Fibroblast of lung (primary cell): ENCODE results near the gene RNF212. TPM values are rescaled to one million over a fixed set of nuclear protein-coding genes. Genes with fewer than 3 reads are reported as not detected.

ENCODE experiments used
- DNase-seq, 2 donors: peaks; one replicate each; pipeline versions ENCODE4 v3.0.0 to v3.0.0-alpha.2; 2010; ENCODE audit warnings: low read depth in 2 of 2
- H2AFZ ChIP-seq: 2 replicates; pipeline ENCODE4 v1.5.1; 2012; ENCODE audit warnings: low read length, control low read depth, inconsistent platforms
- H3K27ac ChIP-seq: 2 replicates; pipeline ENCODE4 v1.5.1; 2011; ENCODE audit warnings: low read length, control low read depth; ENCODE audit not compliant: insufficient read depth
- H3K27me3 ChIP-seq: 2 replicates; pipeline ENCODE4 v1.5.1; 2011; ENCODE audit warnings: mild to moderate bottlenecking, low read length; ENCODE audit not compliant: control insufficient read depth, insufficient read depth
- H3K36me3 ChIP-seq: 2 replicates; pipeline ENCODE4 v1.5.1; 2011; ENCODE audit warnings: low read length; ENCODE audit not compliant: control insufficient read depth, insufficient read depth
- H3K4me1 ChIP-seq: 2 replicates; pipeline ENCODE4 v1.5.1; 2011; ENCODE audit warnings: low read length; ENCODE audit not compliant: control insufficient read depth, insufficient read depth; ENCODE audit errors: extremely low read depth
- H3K4me2 ChIP-seq: 2 replicates; pipeline ENCODE4 v1.5.1; 2011; ENCODE audit warnings: low read length, control low read depth; ENCODE audit not compliant: insufficient read depth; ENCODE audit errors: extremely low read depth
- H3K4me3 ChIP-seq, 4 experiments: fragments of 200-600 bp in 1 of 4; sonication (generic) in 1 of 4; replicated peaks in 1 of 4; 2 replicates each; pipeline ENCODE4 v1.5.1; 2011 to 2016; ENCODE audit warnings: low read length in 4 of 4, low read depth in 3 of 4, mild to moderate bottlenecking in 3 of 4, control low read depth in 2 of 4, inconsistent platforms in 1 of 4, mixed read lengths in 1 of 4; ENCODE audit not compliant: insufficient read depth in 1 of 4; ENCODE audit errors: control extremely low read depth in 1 of 4
- H3K79me2 ChIP-seq: 2 replicates; pipeline ENCODE4 v1.5.1; 2012; ENCODE audit warnings: mild to moderate bottlenecking, low read length, inconsistent platforms; ENCODE audit not compliant: control insufficient read depth, insufficient read depth
- H3K9ac ChIP-seq: 2 replicates; pipeline ENCODE4 v1.5.1; 2011; ENCODE audit warnings: mild to moderate bottlenecking, low read length, control low read depth; ENCODE audit not compliant: insufficient read depth
- H3K9me3 ChIP-seq: 2 replicates; pipeline ENCODE4 v1.5.1; 2012; ENCODE audit warnings: low read depth, low read length; ENCODE audit not compliant: control insufficient read depth, insufficient read depth
- H4K20me1 ChIP-seq: 2 replicates; pipeline ENCODE4 v1.5.1; 2011; ENCODE audit warnings: low read length; ENCODE audit not compliant: control insufficient read depth, insufficient read depth; ENCODE audit errors: extremely low read depth
- EZH2 ChIP-seq: IDR thresholded peaks from 2 replicates; pipeline ENCODE4 v1.5.1; 2012; ENCODE audit warnings: low read length, control low read depth, mild to moderate bottlenecking; ENCODE audit errors: missing control alignments
- polyA plus RNA-seq, 2 donors: library from polyadenylated mRNA; depleted of rRNA in 1 of 2; stranded (reverse) in 1 of 2; unstranded in 1 of 2; fragments of >200 nt; gene quantifications; 2 replicates each; pipeline ENCODE4 v1.2.1, GENCODE V29; 2011 to 2012; ENCODE audit warnings: missing spikeins in 1 of 2
- total RNA-seq: library from RNA; depleted of rRNA; stranded (reverse); fragments of >200 nt; gene quantifications from 2 replicates; pipeline ENCODE4 v1.2.1, GENCODE V29; 2014
- TF ChIP-seq, protein P1 (sequence below), 2 donors: IDR thresholded peaks in 1 of 2; conservative IDR thresholded peaks in 1 of 2; 1 replicate in 1 of 2; 2 replicates in 1 of 2; pipeline ENCODE4 v1.5.1; 2011 to 2012; ENCODE audit warnings: low read length in 2 of 2, control low read depth in 1 of 2, inconsistent platforms in 1 of 2, low read depth in 1 of 2, mild to moderate bottlenecking in 1 of 2

Gene RNF212
- total and polyA plus RNA-seq, 2 donors (not counting 1 experiment from before 2014, with no cell fraction given): 0.66 to 1.6 TPM

GRCh38 chr4:1137063-1137776 lies 23.9 kb upstream of the RNF212 start:
- Histone ChIP-seq H2AFZ (no peak overlapping the region), H3K36me3 (no peaks in the 10 kb centered on the region), H3K9ac (no peak overlapping the region), H3K4me1 (no peaks in the 10 kb centered on the region), H3K27me3 (peaks cover 3% of the 10 kb centered on the region), H3K27ac (no peak overlapping the region), H3K4me3 (no peak overlapping the region), H3K4me2 (peak overlapping the region; percentile 37), H3K79me2 (no peaks in the 10 kb centered on the region), H3K9me3 (no peaks in the 10 kb centered on the region), H4K20me1 (no peaks in the 10 kb centered on the region)
- DNase-seq: peak in 1 of 2 donors; percentile 21
- no peak for TF ChIP-seq EZH2
- TF ChIP-seq, protein P1, sequence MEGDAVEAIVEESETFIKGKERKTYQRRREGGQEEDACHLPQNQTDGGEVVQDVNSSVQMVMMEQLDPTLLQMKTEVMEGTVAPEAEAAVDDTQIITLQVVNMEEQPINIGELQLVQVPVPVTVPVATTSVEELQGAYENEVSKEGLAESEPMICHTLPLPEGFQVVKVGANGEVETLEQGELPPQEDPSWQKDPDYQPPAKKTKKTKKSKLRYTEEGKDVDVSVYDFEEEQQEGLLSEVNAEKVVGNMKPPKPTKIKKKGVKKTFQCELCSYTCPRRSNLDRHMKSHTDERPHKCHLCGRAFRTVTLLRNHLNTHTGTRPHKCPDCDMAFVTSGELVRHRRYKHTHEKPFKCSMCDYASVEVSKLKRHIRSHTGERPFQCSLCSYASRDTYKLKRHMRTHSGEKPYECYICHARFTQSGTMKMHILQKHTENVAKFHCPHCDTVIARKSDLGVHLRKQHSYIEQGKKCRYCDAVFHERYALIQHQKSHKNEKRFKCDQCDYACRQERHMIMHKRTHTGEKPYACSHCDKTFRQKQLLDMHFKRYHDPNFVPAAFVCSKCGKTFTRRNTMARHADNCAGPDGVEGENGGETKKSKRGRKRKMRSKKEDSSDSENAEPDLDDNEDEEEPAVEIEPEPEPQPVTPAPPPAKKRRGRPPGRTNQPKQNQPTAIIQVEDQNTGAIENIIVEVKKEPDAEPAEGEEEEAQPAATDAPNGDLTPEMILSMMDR (conservative IDR thresholded peaks at IDR 0.05 in 1 of 2, IDR thresholded peaks at IDR 0.05 in 1 of 2; ENCODE audit: low read depth in 1 of 2, low read length in 2 of 2): no peak

DNA sequence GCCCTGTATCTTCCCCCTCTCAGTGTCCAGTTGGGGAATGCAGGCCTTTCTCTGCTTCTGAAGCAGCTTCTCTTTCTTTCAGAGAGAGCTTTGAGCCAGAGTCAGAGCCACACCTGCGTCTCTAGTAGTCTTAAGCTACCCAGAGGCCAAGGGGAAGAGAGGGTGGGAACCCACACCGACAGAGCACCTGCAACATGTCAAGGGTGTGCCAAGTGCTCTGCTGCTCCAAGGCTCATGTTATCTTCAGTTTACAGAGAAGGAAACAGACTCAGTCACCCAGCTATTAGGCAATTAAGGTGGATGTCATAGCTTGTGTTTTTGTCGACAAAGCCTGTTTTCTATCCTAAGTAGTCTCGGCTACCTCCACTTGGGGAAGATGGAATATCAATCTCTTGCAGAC lies 22.7 kb upstream of the RNF212 start:
- Histone ChIP-seq H2AFZ (no peak overlapping the region), H3K27me3 (peaks cover 3% of the 10 kb centered on the region), H3K36me3 (no peaks in the 10 kb centered on the region), H3K4me2 (no peak overlapping the region), H4K20me1 (no peaks in the 10 kb centered on the region), H3K27ac (no peak overlapping the region), H3K79me2 (no peaks in the 10 kb centered on the region), H3K9me3 (no peaks in the 10 kb centered on the region), H3K9ac (no peak overlapping the region), H3K4me1 (no peaks in the 10 kb centered on the region), H3K4me3 (no peak overlapping the region)
- peak in 1 of 2 donors; percentile 6 for DNase-seq
- TF ChIP-seq, protein P1 (conservative IDR thresholded peaks at IDR 0.05 in 1 of 2, IDR thresholded peaks at IDR 0.05 in 1 of 2; ENCODE audit: low read depth in 1 of 2, low read length in 2 of 2): no peak
- TF ChIP-seq EZH2: no peak

DNA sequence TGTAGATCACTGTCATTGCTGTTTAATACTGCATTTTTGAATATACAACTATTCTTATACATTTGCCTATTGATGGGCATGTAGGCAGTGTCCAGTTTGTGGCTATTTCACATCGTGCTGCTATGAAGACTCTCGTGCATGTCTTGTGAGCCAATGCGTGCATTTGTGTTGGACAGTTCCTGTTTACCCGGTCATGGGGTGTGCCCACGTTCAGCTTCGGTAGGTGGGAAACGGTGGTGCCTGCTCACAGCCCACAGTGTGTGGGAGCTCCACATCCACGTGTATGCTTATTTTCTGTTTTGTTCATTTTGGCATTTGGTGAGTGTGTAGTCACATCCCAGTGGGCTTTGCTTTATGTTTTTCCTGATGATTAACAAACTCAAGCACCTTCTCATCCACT lies 19.7 kb upstream of the RNF212 start:
- no peaks in the 10 kb centered on the region for H3K79me2 ChIP-seq
- no peaks in the 10 kb centered on the region for H3K4me1 ChIP-seq
- H4K20me1 ChIP-seq: no peaks in the 10 kb centered on the region
- no peak for DNase-seq
- H3K36me3 ChIP-seq: no peaks in the 10 kb centered on the region
- no peaks in the 10 kb centered on the region for H3K9me3 ChIP-seq
- no peak overlapping the region for H3K4me3 ChIP-seq
- H2AFZ ChIP-seq: no peak overlapping the region
- TF ChIP-seq EZH2: no peak
- TF ChIP-seq, protein P1 (conservative IDR thresholded peaks at IDR 0.05 in 1 of 2, IDR thresholded peaks at IDR 0.05 in 1 of 2; ENCODE audit: low read depth in 1 of 2, low read length in 2 of 2): no peak
- H3K27ac ChIP-seq: no peak overlapping the region
- H3K27me3 ChIP-seq: peaks cover 3% of the 10 kb centered on the region
- H3K9ac ChIP-seq: no peak overlapping the region
- no peak overlapping the region for H3K4me2 ChIP-seq
